NCI-H2107 (cell line): ENCODE measurements around the gene UPF3A.
"Not testable (repeated sequence)": the region's sequence is repeated elsewhere in the genome, so short reads cannot be mapped to it uniquely, and the experiment has no call there.

Experiments
- DNase-seq: peaks from one replicate; lab custom pipeline; 2025; lab: John Stamatoyannopoulos, UW

UPF3A gene

GRCh38 chr13:114336457-114336856 is 55.1 kb downstream of the UPF3A start:
- DNase-seq: not testable (repeated sequence)

GRCh38 chr13:114338959-114339358 is 57.6 kb downstream of the UPF3A start:
- no peak for DNase-seq

GRCh38 chr13:114339857-114340534 is 58.6 kb downstream of the UPF3A start:
- DNase-seq: no peak

- DNase-seq: no peak
These were observed 59.8 kb downstream of the UPF3A start for GRCh38 chr13:114341003-114341777.

GRCh38 chr13:114347256-114347655 is 65.9 kb downstream of the UPF3A start:
- DNase-seq: not testable (repeated sequence)

- not testable (repeated sequence) for DNase-seq
These were observed 71.4 kb downstream of the UPF3A start for GRCh38 chr13:114352763-114353162.

GRCh38 chr13:114353382-114353781 is 72.0 kb downstream of the UPF3A start:
- not testable (repeated sequence) for DNase-seq
